Hepatocyte (in vitro differentiated cells): ENCODE results near the gene KLHDC1.

Experiments used
- CTCF ChIP-seq: fragments of 200-600 bp; sonication (generic); IDR thresholded peaks from 2 replicates; pipeline ENCODE4 v1.5.1; 2016; ENCODE audit warnings: antibody characterized with exemption, mild to moderate bottlenecking; ENCODE audit not compliant: poor library complexity
- EZH2 ChIP-seq: fragments of 200-600 bp; sonication (generic); IDR thresholded peaks from 2 replicates; pipeline ENCODE4 v1.6.1; 2016; ENCODE audit warnings: antibody characterized with exemption, mild to moderate bottlenecking, borderline replicate concordance

GRCh38 chr14:49673586-49673985 lies 19.3 kb upstream of the KLHDC1 start:
- TF ChIP-seq EZH2 (no peak), CTCF (no peak)
